HPDE6-E6E7 (cell line): ENCODE results near the gene KRTDAP.
A peak's percentile ranks its signal among the peaks of the same experiment; 100 is the strongest.

ENCODE experiments used
- DNase-seq: peaks from one replicate; pipeline ENCODE4 v3.0.0; 2011; ENCODE audit warnings: missing footprints; ENCODE audit errors: extremely low spot score

The KRTDAP gene

GRCh38 chr19:35490364-35490763, at the start of gene KRTDAP:
Gene KRTDAP, minus strand, starts transcription at chr19:35490464. Its CDS starts 22 bp downstream, at chr19:35490442.
- DNase-seq = no peak

- DNase-seq = no peak
Observed at GRCh38 chr19:35539850-35540249, 49.6 kb upstream of the KRTDAP start.

DNA sequence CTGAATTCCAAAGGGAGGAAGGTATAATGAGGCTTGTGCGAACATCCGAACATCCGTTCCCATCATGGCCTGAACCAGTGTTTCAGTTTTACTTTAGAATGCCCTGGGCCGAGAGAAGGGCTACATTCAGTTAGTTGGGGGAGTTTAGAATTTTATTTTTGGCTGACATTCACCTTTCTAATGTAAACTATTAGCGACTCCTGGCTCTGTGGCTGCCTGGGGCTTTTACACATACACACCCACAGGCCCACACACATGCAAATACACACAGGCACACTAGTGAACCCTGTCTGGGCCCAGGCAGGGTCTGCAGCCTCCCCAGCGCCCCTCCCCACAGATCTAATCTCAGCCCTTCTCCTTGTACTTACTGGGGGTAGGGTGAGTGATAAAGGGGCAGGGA, 49.0 kb upstream of the KRTDAP start:
- DNase-seq = no peak

DNA sequence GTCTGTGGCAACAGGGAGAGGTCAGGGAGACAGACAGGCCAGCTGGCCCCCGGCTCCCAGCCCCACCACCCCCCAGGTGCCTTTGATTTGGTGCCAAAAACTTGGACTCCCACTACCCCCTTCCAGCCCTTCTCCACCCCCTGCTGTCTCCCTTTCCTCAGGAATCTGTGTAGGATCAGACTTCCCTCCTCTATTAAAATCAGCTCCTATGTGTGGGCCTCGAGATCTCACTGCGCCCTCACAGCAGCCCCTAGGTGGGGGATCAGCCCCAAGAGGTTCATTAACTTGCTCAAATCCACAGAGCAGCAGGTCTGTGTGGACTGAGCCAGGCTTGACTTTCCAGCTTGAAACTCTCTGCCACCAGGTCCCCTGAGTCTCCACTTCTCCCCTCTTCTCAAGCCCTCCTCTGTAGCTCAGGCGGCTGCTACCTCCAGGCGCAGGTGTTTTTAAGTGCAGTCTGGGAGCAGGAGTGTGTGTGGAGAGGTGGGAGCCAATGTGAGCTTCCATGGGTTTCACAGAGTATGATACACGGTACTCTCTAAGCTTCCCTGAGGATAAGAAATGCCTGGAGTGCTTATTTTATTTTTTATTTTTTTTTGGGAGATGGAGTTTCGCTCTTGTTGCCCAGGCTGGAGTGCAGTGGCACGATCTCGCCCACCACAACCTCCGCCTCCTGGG, 44.7 kb upstream of the KRTDAP start:
- DNase-seq = no peak

- DNase-seq = no peak
Observed at GRCh38 chr19:35533822-35534392, 43.6 kb upstream of the KRTDAP start.

DNA sequence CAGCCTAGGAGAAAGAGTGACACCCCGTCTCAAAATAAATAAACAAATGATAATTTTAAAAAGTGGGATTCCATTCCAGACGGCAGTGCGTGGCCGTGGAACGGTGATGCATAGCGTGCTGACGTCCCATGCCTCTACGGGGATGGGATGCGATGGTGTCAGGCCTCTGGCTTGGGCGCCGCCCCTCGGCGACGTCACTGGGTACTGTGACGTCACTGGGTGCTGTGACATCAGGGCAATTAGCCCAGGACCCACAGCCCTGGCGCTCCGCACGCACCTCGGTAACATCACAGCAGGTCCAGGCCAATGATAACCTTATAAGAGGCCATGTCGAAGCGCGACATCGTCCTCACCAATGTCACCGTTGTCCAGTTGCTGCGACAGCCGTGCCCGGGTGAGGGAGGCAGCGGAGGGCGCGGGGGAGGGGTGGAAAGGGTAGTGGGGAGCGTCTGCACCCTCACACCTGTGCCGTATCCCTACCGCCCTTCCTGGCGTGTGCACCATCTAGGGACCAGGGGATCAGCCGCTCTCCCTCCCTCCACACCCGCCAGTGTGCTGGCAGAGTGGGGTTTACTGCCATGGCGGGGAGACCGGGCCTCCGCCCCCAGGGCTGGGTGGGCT, 43.0 kb upstream of the KRTDAP start, which contains the start of gene GAPDHS:
Gene GAPDHS (plus strand): TSS at position 256 of the 621 bp plus-strand sequence. CDS start 72 bp downstream, at position 328.
- DNase-seq = no peak

DNA sequence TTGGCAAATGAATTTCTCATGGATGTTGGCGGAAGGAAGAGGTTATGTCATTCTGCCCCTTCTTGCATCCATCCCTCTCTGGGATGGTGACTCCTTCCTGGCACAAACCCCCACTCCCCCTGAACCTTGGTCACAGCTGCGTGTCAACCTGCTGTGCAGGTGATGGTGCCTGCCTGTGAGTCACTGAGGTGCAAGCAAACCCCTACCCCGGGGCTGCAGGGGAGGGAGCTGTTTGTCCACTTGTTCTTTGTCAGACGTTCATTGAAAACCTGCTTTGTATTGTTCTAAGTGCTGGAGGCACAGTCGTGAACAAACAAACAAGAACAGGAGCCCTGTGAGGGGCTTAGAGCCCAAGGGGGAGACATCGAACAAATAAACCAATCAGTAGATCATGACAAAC, 41.0 kb upstream of the KRTDAP start:
- DNase-seq = no peak

DNA sequence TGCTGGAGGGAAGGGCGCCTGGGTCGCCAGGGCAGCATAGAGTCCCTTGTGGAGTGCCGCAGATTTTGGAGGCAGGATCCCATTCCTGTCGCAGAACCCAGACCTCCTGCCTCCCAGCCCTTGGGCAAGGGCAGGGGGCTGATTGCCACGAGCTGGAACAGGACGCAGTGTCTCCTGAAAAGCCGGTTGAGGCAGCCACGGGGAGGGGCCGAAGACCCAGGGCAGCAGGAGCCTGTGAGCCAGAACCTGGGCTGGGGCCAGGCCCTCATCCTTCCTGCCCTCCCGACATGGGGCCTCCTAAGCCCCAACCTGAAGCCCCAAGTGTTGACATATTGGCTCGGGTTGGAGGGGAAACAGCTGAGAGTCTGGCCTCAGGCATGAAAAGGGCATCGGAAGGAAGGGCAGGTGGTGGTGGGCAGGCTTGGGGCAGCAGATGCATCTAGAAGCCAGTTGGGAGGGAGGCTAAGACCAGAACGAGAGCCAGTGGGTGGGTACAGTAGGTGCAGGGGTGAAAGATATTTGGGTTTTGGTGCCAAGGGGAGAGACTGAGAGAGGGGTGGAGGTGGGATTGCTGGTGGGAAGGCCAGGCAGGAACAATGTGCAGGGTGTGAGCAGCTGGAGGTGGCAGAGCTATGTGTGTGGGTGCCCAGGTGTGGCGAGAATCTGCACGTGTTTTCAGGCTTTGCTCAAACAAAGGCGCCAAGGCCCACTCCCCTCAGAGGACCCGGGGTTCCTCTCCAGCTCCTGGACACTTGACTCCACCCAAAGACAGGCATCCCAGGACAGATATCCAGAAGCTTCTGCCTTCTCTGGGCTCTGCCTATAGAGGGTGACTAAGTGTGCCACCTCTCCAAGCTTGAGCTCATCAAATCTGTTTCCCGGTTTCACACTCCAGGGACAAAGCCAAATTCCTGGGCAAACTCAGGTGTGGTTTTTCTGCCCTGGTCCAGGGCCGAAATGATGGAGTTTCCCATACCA, 39.3 kb upstream of the KRTDAP start:
- DNase-seq = no peak

GRCh38 chr19:35528218-35529038, 38.2 kb upstream of the KRTDAP start, which contains the start of gene SBSN:
Gene SBSN, minus strand, starts transcription at chr19:35528311. Its CDS starts 30 bp downstream, at chr19:35528281.
- no peak for DNase-seq

DNA sequence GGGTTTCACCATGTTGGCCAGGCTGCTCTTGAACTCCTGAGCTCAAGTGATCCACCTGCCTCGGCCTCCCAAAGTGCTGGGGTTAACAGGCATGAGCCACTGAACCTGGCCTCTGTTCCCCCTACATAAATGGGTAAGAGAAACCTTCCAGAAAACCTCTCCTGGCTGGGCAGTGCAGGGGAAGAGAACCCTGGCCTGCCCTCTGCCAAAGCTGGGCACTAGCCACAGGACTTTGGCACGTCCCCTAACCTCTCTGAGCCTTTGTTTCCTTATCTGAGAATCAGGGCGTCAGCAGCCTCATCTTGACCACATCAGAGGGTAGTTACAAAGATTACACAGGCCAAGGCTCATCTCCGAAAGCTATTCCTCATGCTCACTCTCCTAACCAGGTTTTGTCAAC, 35.6 kb upstream of the KRTDAP start:
- DNase-seq = no peak

GRCh38 chr19:35524181-35524837, 34.0 kb upstream of the KRTDAP start:
- DNase-seq = no peak

GRCh38 chr19:35522745-35523327, 32.6 kb upstream of the KRTDAP start:
- no peak for DNase-seq

DNA sequence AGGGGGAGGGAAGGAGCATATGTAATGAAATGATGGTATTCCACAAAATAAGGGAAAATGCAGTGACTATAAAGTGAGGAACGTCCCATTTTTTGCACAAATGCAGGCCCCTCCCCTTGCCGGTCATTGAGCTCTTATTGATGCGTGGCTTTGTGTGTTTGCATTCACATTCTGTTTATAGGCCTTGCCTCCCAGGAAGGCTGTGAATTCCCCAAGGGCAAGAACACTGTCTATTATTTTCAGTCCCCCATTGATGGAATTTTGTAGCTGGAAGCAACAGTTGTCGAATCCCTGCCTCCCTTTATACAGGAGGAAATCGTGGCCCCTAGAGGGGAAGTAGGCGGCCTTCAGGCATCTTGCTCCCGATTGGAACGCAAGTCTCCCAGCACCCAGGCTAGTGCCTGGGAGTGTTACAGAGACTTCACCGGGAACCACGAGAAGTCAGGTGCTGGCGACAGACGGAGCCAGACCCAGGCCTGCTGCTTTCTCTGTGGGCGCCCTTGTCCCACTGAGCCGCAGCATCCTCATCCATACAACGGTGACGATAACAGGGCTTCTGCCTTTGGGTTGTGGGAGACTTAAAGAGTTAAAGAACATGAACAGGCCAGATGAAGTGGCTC, 31.0 kb upstream of the KRTDAP start:
- DNase-seq = no peak

DNA sequence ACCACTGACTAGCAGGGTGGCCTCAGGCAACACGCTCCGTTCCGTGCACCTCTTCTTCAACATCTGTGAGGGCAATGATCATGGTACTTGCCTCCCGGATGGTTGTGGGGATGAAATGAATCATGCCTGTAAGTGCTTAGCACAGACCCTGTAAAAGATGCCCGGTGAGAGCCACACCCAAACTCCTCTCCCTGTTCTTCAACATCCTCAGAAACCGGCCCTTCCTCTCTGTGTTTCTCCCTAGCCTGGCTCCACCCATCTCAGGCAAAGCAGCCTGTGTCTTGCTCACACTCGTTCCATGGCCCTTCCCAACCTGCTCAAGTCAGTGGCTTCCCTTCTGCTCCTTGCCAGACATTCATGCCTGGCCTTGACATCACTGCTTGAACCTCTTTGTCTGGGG, 29.0 kb upstream of the KRTDAP start:
- DNase-seq = peak; percentile 65

GRCh38 chr19:35518313-35518712, 28.0 kb upstream of the KRTDAP start:
- no peak for DNase-seq

DNA sequence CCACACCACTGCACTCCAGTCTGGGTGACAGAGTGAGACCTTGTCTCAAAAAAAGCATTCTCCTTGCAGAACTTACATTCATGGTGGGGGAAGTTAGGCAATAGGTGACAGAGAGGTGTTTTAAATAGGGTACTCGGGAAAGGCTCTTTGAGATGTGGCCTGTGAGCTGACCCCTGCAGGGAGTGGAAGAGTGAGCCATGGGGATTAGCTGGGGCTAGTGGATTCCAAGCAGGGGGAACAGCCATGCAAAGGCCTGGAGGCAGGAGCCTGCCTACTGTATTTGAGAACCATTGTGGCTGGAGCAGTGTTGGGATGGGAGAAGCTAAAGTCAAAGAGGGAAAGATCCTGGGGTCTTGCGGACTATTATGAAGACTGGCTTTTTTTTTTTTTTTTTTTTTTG, 27.1 kb upstream of the KRTDAP start:
- no peak for DNase-seq

DNA sequence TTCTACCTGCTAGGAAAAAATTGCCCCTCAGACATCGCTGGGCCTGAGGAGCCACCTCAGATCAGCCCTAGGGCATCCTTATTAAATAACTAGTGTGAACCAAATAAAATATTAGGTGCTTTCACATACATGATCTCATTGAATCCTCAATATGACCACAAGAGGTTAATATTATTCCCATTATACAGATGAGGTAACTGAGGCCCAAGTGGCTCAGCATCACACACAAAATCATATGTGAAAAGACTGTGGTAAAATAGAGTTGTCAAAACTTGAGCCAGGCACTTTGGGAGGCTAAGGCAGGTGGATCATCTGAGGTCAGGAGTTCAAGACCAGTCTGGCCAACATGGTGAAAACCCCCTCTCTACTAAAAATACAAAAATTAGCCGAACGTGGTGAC, 26.0 kb upstream of the KRTDAP start:
- no peak for DNase-seq

GRCh38 chr19:35514282-35514809, 24.1 kb upstream of the KRTDAP start:
- DNase-seq = no peak

GRCh38 chr19:35513628-35514281, 23.5 kb upstream of the KRTDAP start, which contains the start of gene DMKN:
Gene DMKN, minus strand, starts transcription at chr19:35513649. Its CDS starts 174 bp downstream, at chr19:35513475.
- peak; percentile 70 for DNase-seq
